Progenitor cell of endocrine pancreas (in vitro differentiated cells): Measurements from ENCODE around the gene SDSL. TPM values are rescaled to one million over a fixed set of nuclear protein-coding genes. Genes with fewer than 3 reads are reported as not detected.

Experiments used
- DNase-seq: peaks from one replicate; pipeline ENCODE4 v3.0.0; 2021; ENCODE audit warnings: low spot score; ENCODE audit not compliant: unreplicated experiment
- H3K27ac Mint-ChIP-seq: 2 replicates; pipeline ENCODE4 v1.8.0; 2021; ENCODE audit warnings: mild to moderate bottlenecking, moderate library complexity, mixed read lengths
- H3K27me3 Mint-ChIP-seq: 2 replicates; pipeline ENCODE4 v1.8.0; 2021; ENCODE audit warnings: mixed read lengths
- H3K36me3 Mint-ChIP-seq: 2 replicates; pipeline ENCODE4 v1.8.0; 2022; ENCODE audit warnings: mixed read lengths; ENCODE audit not compliant: insufficient read depth
- H3K4me1 Mint-ChIP-seq: 2 replicates; pipeline ENCODE4 v1.8.0; 2021; ENCODE audit warnings: low read depth, mixed read lengths
- H3K4me3 Mint-ChIP-seq: 2 replicates; pipeline ENCODE4 v1.8.0; 2021; ENCODE audit warnings: low read depth, mild to moderate bottlenecking, moderate library complexity, mixed read lengths
- H3K9me3 Mint-ChIP-seq: 2 replicates; pipeline ENCODE4 v1.8.0; 2021; ENCODE audit warnings: low read depth, mixed read lengths
- CTCF ChIP-seq: fragments of 200-600 bp; sonication (generic); IDR thresholded peaks from one replicate; pipeline ENCODE4 v1.5.0; 2021; ENCODE audit warnings: antibody characterized with exemption, mild to moderate bottlenecking; ENCODE audit not compliant: unreplicated experiment
- total RNA-seq: library from RNA; stranded (reverse); gene quantifications from 2 replicates; pipeline ENCODE4 v1.2.1, GENCODE V29; 2021

Gene SDSL
- total RNA-seq, 1 donor from 2014 or later: 17.2 TPM

- Mint-ChIP-seq H3K4me3 (no peak overlapping the region), H3K27me3 (peaks cover 4% of the 10 kb centered on the region), H3K4me1 (peaks cover 2% of the 10 kb centered on the region), H3K27ac (no peak overlapping the region), H3K9me3 (no peaks in the 10 kb centered on the region), H3K36me3 (no peaks in the 10 kb centered on the region)
- TF ChIP-seq CTCF: no peak
- DNase-seq: no peak
Observed at GRCh38 chr12:113401066-113402000, 20.8 kb upstream of the SDSL start.

GRCh38 chr12:113402586-113403260, 19.5 kb upstream of the SDSL start:
- Mint-ChIP-seq H3K4me1 (peaks cover 2% of the 10 kb centered on the region), H3K27me3 (peaks cover 1% of the 10 kb centered on the region), H3K36me3 (no peaks in the 10 kb centered on the region), H3K9me3 (no peaks in the 10 kb centered on the region), H3K4me3 (no peak overlapping the region), H3K27ac (no peak overlapping the region)
- no peak for TF ChIP-seq CTCF
- DNase-seq: no peak

GRCh38 chr12:113403435-113404415, 18.5 kb upstream of the SDSL start, which contains the start of gene SDS:
SDS (minus strand) TSS chr12:113403887; CDS start chr12:113399708, 4,179 bp downstream.
- TF ChIP-seq CTCF: no peak
- no peak for DNase-seq
- Mint-ChIP-seq H3K4me3 (no peak within 1 kb of the TSS), H3K36me3 (no peaks in the 10 kb centered on the region), H3K27ac (no peak within 1 kb of the TSS), H3K27me3 (no peaks in the 10 kb centered on the region), H3K9me3 (no peaks in the 10 kb centered on the region), H3K4me1 (peaks cover 2% of the 10 kb centered on the region)

- no peak for DNase-seq
- H3K36me3 Mint-ChIP-seq: no peaks in the 10 kb centered on the region
- peaks cover 3% of the 10 kb centered on the region for H3K4me1 Mint-ChIP-seq
- TF ChIP-seq CTCF: no peak
- no peak overlapping the region for H3K4me3 Mint-ChIP-seq
- no peak overlapping the region for H3K27ac Mint-ChIP-seq
- no peaks in the 10 kb centered on the region for H3K27me3 Mint-ChIP-seq
- H3K9me3 Mint-ChIP-seq: no peaks in the 10 kb centered on the region
Observed at GRCh38 chr12:113405694-113406093, 16.5 kb upstream of the SDSL start.
